GM21576 (cell line): ENCODE measurements around the gene CHST12.

Source experiments
- ATAC-seq: cut with Tn5 transposase; IDR thresholded peaks from one replicate; pipeline ENCODE4 v1.9.1; 2021; ENCODE audit warnings: mild to moderate bottlenecking, moderate library complexity; ENCODE audit not compliant: unreplicated experiment

The CHST12 gene

DNA sequence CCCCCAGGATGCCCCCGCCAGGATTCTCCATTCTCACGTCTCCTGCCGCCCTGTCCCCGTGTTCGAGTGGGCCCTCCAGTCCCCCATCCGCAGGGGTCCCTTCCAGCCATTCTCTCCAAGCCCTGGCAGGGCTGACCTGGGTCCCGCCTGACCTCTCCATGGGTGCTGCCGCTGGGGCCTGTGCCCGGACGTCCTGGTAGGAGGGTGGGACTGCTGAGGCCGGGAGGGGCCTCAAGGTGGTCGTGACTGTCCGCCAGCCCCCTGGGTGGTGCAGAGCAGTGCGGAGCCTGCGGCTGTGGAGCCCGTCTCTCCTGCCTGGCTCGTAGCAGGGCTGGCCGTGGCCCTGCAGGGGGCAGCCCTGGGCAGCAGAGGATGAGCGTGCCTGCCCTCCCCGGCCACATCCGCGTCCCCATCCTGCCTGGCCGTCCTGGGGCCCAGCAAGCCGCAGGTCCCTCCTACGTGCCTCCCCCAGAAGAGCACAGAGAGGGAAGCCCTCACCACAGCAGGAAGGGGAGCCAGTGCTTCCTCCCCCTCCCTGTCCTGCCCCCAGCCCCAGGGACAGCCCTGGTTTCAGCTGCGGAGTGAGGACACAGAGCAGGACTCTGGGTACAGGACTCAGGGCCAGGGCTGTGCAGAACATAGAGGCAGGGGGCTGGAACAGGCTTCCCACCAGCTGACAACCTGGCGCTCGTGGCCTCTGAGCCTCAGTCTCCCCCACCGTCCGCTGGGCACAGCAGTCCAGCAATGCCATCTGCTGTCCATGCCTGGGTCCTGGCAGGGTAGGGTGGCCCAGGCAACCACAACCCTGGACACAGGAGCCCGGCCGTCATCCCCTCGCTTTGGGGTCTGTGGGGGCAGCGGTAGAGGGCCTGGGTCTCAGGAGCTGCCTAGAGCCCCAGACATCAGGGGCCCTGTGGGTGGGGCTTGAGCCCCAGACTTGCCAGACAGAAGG lies 74.3 kb downstream of the CHST12 start:
- ATAC-seq = no peak

- no peak for ATAC-seq
Observed at GRCh38 chr7:2478399-2478785, 75.0 kb downstream of the CHST12 start.

DNA sequence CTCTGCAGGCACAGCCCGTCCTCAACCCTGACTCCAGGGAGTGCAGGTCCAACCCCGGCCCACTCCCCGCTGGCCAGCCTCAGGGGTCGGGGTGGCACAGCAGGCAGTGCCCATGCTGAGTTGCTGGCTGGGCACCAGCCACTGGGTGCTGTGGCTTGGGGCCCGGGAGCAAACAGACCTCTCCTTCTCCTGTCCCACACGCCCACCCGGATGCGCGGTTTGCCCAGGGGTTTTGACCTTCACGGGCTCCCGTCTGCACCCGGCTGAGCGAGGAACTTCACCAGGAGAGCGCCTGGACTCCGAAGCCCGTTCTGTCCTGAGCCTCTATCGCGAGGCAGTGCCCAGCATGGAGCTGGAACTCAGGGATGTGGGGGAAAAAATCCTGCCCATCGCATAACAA lies 75.4 kb downstream of the CHST12 start:
- no peak for ATAC-seq

- ATAC-seq = no peak
Observed at GRCh38 chr7:2479276-2480069, 76.1 kb downstream of the CHST12 start.

- ATAC-seq = no peak
Observed at GRCh38 chr7:2480070-2480408, 76.6 kb downstream of the CHST12 start.

- ATAC-seq = no peak
Observed at GRCh38 chr7:2481195-2481594, 77.8 kb downstream of the CHST12 start.

GRCh38 chr7:2482725-2483451 lies 79.5 kb downstream of the CHST12 start:
- no peak for ATAC-seq

GRCh38 chr7:2483494-2483893 lies 80.1 kb downstream of the CHST12 start:
- ATAC-seq = no peak

GRCh38 chr7:2484868-2485267 lies 81.5 kb downstream of the CHST12 start:
- no peak for ATAC-seq

- ATAC-seq = no peak
Observed at GRCh38 chr7:2487586-2488271, 84.3 kb downstream of the CHST12 start.

GRCh38 chr7:2488272-2488645 lies 84.8 kb downstream of the CHST12 start:
- ATAC-seq = no peak

GRCh38 chr7:2488681-2489080 lies 85.3 kb downstream of the CHST12 start:
- ATAC-seq = no peak

GRCh38 chr7:2490181-2490651 lies 86.8 kb downstream of the CHST12 start:
- no peak for ATAC-seq

GRCh38 chr7:2492038-2492437 lies 88.6 kb downstream of the CHST12 start:
- no peak for ATAC-seq

DNA sequence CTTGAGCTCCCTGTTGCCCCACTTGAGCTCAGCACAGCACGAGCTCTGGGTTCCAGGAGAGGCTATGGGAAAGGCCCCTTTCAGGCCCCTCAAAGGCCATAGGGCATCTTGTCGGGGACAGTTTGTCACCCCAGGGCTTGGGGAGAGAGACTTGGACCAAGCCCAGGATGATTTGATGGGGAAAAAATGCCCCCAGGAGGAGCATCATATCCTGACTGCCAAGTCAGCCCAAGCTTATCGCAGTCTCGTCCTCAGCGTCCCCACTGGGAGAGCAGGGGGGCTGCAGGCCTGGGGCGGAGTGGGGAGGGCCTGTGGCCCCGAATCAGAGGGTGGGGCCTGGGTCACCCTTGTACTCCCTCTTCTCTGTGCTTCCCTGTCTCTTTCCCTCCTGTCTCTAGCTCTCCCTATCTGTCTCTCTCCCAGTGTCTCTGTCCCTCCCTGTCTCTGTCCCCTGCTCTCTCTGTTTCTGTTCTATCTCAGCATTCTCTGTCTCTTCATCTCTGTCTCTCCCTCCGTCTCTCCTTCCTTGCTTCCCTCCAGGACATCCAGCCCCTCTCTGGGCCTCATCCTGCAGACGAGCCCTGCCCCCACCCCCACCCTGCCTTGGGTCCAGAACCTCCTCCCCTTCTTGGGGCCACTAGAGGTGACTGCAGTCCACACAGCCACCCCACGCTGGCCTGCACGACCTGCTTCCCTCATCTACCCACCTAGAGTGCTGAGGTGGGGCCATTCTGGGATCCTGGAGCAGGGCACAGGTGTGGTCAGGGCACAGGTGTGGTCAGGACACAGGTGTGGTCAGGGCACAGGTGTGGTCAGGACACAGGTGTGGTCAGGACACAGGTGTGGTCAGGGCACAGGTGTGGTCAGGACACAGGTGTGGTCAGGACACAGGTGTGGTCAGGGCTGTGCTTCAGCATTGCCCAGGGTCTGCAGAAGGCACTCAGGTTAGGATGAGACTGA lies 90.1 kb downstream of the CHST12 start:
- no peak for ATAC-seq

DNA sequence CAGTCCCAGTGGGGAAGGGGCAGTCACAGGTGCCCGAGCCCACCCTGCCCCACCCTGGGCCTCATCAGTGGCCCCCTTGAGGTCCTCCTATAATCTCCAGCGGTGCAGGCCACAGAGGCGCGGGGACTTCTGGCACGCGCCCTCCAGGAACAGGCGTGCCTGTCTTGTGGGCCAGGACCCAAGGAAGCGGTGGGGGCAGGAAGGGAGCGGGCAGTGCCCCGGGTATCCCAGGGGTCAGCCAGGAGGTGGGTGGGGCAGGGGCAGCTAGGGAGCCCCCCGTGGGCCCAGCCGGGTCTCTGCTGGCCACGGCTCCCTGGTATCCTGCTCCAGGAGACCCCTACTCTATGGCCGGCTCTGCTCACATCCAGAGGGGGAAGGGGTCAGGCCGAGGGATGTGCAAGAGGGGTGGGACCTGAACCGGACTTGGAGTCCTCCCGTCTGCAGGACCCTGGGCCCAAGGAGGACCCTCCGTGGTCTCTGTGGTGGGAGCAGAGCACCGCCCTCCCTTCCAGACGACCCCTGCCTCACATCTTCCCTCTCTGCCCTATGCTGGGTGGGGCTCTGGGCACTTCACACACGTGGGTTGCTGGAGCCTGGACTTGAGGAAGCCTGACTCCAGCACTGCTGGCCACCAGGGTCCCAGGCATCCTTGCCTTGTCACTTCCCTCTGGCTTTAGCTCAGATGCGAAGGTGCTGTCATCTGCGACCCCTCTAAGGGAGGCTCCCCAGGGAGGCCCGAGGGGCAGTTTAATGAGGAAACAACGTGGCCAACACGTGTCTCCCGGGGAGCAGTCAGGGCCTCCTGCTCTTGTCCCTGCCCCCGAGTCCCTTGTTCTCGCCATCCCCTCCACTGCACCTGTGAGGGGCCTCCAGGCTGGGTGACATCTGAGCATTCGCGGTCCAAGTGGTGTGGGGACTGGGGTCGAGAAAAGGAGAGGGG lies 91.0 kb downstream of the CHST12 start:
- no peak for ATAC-seq

DNA sequence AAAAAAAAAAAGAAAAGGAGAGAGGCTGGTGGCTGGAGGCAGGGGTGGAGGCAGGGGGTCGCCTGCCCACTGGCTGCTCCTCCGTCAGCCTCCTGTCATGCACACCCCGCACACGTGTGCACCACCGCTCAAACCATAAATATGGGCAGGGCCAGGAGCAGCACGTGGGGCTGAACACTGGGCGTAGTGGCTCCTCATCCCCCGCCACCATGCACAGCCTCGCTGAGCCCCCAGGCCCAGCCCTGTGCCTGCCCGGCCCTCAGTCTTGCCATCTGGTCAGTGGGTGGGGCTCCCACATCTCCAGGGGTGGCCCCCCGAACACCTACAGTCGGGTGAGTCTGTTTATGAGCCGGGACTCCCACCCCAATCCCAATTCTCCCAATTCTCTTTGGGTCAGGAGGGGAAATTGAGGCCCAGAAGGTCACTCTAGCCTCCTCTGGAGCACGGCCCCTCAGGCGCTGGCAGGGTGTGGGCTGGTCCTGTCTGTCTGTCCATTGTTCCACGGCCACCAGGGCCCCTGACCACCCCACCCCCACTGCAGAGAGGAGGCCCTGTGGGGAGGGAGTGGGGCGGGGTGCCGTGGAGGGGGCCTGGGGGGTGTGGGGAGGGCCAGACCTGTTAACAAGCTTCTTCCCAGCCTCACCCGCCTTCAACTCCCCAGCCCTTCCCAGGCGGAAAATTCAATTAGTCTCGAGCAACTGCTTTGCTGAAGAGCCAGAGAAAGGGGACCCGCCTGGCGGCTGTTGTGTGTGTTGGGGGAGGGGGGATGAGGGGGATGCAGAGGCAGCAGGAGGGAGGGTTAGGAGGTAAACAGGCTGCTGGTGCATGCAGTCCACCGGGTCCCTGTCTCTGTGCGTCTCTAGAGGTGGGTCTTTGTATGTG lies 92.2 kb downstream of the CHST12 start:
- ATAC-seq = no peak

DNA sequence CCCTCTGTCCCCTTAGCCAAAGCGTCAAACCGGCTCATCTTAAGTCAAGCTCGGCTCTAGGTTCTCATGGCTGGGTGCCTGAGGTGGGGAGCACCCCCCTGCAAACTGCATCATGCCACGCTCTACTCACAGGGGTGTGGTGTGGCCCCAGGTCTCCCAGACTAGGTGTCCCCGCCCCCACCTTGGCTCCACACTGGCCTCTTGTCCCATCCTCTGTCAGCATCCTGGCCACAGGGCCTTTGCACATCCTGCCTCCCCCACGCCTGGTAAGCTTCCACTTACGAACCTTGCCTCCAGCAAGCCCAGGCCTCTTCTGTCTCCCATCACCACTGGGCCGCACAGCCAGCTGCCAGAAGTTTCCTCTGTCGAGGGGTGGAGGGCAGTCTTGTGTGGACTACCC lies 93.0 kb downstream of the CHST12 start:
- ATAC-seq = no peak
